ENCODE measurements around the gene PLA2G2D. TPM values are rescaled to one million over a fixed set of nuclear protein-coding genes. Genes with fewer than 3 reads are reported as not detected.

The PLA2G2D gene
- total RNA-seq, 1 experiment from 2014 or later: not detected

DNA sequence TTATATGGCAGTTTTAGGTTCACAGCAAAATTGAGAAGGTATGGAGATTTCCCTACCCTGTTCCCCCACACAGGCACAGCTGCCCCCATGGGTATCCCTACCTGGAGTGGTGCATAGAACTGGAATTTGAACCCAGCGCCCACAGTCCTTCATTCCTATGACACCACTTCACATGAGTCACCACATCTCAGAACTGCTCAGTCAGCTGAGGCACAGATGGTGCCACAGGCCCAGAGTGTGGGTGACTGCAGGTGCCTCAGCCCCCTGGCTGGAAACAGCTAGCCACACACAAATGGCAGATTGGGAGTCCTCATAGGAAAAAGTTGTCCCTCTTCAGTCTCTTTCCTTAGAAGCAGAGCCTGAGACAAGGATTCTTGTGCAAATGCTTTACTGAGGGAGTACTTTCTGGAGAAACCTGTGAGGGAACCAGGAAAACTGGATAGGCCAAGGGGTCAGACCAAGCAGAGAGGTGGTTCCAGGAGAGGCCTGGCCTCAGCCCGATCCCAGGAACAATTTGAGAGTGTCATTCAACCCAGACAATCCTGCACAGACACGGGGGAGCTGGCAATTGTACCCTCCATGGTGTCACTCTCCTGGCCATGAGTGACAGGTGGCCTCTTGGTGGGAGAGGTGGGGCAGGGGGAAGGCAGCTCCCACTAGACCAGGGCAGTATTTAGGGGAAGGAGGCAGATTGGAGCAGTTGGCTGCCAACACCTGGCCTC is 6.9 kb downstream of the PLA2G2D start:
- Histone ChIP-seq H4K8ac (replicated peaks; ENCODE audit: insufficient read length, low read depth, low read length) (no peak overlapping the region), H3K4ac (ENCODE audit: low read depth, low read length) (no peak overlapping the region), H2BK120ac (ENCODE audit: low read depth, low read length, poor library complexity, severe bottlenecking) (no peak overlapping the region), H4K20me1 (ENCODE audit: control insufficient read depth, insufficient read depth, insufficient read length) (no peaks in the 10 kb centered on the region), H3K4me1 (ENCODE audit: insufficient read depth, low read length) (peaks cover 2% of the 10 kb centered on the region; the same call in 1 of the 2 replicates), H2BK12ac (ENCODE audit: insufficient read length, low read depth, low read length) (no peak overlapping the region), H3K23ac (ENCODE audit: insufficient read length, low read depth, low read length) (no peak overlapping the region), H3K27ac (ENCODE audit: insufficient read length, low read depth, low read length) (no peak overlapping the region), H3K23me2 (ENCODE audit: insufficient read length, low read depth, low read length, poor library complexity, severe bottlenecking) (peaks cover 4% of the 10 kb centered on the region), H2BK20ac (ENCODE audit: low read depth, low read length, poor library complexity, severe bottlenecking) (no peak overlapping the region), H4K5ac (ENCODE audit: insufficient read length, low read depth, low read length) (no peak overlapping the region), H3K14ac (ENCODE audit: insufficient read depth, low read length) (no peak overlapping the region), H2AFZ (ENCODE audit: low read length) (no peak overlapping the region), H2BK15ac (ENCODE audit: low read depth, low read length) (no peak overlapping the region), H3K9me3 (ENCODE audit: control insufficient read depth, low read depth, low read length) (no peaks in the 10 kb centered on the region), H2BK5ac (ENCODE audit: insufficient read length, low read length) (no peak overlapping the region), H3K56ac (ENCODE audit: insufficient read length, low read depth, low read length) (no peak overlapping the region), H3K79me2 (ENCODE audit: insufficient read depth, low read length) (no peaks in the 10 kb centered on the region), H3K27me3 (ENCODE audit: insufficient read depth, low read length) (no peaks in the 10 kb centered on the region), H3T11ph (ENCODE audit: low read length) (no peak overlapping the region), H3K9ac (ENCODE audit: extremely low read depth, insufficient read length, low read length) (no peak overlapping the region), H4K91ac (ENCODE audit: insufficient read length, low read depth, low read length) (no peak overlapping the region), H3K79me1 (ENCODE audit: insufficient read depth, low read depth, low read length, poor library complexity, severe bottlenecking) (no peaks in the 10 kb centered on the region), H3K18ac (ENCODE audit: insufficient read length, low read depth, low read length) (no peak overlapping the region), H3K4me2 (ENCODE audit: insufficient read depth, insufficient read length, low read length) (no peak overlapping the region), H2AK5ac (ENCODE audit: insufficient read length, low read length) (no peak overlapping the region)
- Mint-ChIP-seq H3K27ac (no peak overlapping the region; a peak in 1 of 7 replicates), H3K27me3 (ENCODE audit: low read depth) (peaks cover 4% of the 10 kb centered on the region; the same call in 1 of the 2 replicates), H3K9me3 (0 out of 5 replicates have a peak, but pooled peaks cover 0 to 4% of the 10 kb centered on the region in 2 experiments), H3K4me3 (no peak overlapping the region), H3K4me1 (peaks cover 11 to 21% of the 10 kb centered on the region in 2 experiments), H3K36me3 (ENCODE audit: insufficient read depth in 1 of 3, low read depth in 3 of 3) (no peaks in the 10 kb centered on the region)
- TF ChIP-seq, protein P1, sequence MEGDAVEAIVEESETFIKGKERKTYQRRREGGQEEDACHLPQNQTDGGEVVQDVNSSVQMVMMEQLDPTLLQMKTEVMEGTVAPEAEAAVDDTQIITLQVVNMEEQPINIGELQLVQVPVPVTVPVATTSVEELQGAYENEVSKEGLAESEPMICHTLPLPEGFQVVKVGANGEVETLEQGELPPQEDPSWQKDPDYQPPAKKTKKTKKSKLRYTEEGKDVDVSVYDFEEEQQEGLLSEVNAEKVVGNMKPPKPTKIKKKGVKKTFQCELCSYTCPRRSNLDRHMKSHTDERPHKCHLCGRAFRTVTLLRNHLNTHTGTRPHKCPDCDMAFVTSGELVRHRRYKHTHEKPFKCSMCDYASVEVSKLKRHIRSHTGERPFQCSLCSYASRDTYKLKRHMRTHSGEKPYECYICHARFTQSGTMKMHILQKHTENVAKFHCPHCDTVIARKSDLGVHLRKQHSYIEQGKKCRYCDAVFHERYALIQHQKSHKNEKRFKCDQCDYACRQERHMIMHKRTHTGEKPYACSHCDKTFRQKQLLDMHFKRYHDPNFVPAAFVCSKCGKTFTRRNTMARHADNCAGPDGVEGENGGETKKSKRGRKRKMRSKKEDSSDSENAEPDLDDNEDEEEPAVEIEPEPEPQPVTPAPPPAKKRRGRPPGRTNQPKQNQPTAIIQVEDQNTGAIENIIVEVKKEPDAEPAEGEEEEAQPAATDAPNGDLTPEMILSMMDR (conservative IDR thresholded peaks at IDR 0.05): no peak
- WGBS (ENCODE audit: extremely low coverage, insufficient read length, low lambda C conversion rate): no CpG with 5 or more reads among the region's 3 CpGs
- DNase-seq: no peak

Measured in H9 (cell line).